HepG2 (cell line): ENCODE data around the gene C2orf81. TPM values are rescaled to one million over a fixed set of nuclear protein-coding genes. Genes with fewer than 3 reads are reported as not detected.

Experiments
- ARHGAP35 ChIP-seq: sonication (generic); formaldehyde crosslinking; IDR thresholded peaks from 2 replicates; pipeline ENCODE4 v1.9.0; 2022; ENCODE audit warnings: mild to moderate bottlenecking, inconsistent platforms, moderate library complexity, missing genetic modification reagents, borderline replicate concordance
- FIP1L1 ChIP-seq: fragments of 200-400 bp; formaldehyde crosslinking; IDR thresholded peaks from 2 replicates; pipeline ENCODE4 v1.6.1; 2018; ENCODE audit warnings: low read depth, mild to moderate bottlenecking, low read length, moderate library complexity, borderline replicate concordance; ENCODE audit not compliant: insufficient read depth
- HNRNPL ChIP-seq: fragments of 200-400 bp; formaldehyde crosslinking; IDR thresholded peaks from 2 replicates; pipeline ENCODE4 v1.6.1; 2017; ENCODE audit warnings: mild to moderate bottlenecking, low read depth, low read length
- HOXA5 ChIP-seq: sonication (generic); formaldehyde crosslinking; IDR thresholded peaks from 2 replicates; pipeline ENCODE4 v1.4.0; 2020; ENCODE audit warnings: missing genetic modification reagents
- KAT2B ChIP-seq: fragments of 150-350 bp; IDR thresholded peaks from 2 replicates; pipeline ENCODE4 v1.6.1; 2014; ENCODE audit warnings: low read depth, low read length, borderline replicate concordance
- NFIC ChIP-seq: IDR thresholded peaks from 2 replicates; pipeline ENCODE4 v1.6.1; 2012; ENCODE audit warnings: mild to moderate bottlenecking, low read length, inconsistent platforms
- NFKB2 ChIP-seq: sonication (generic); formaldehyde crosslinking; IDR thresholded peaks from 2 replicates; pipeline ENCODE4 v1.4.0; 2020; ENCODE audit warnings: missing genetic modification reagents, borderline replicate concordance
- SAFB2 ChIP-seq: sonication (generic); formaldehyde crosslinking; IDR thresholded peaks from 2 replicates; pipeline ENCODE4 v1.5.1; 2020; ENCODE audit warnings: missing genetic modification reagents, low read depth, mild to moderate bottlenecking, borderline replicate concordance
- SMYD3 ChIP-seq: sonication (generic); formaldehyde crosslinking; IDR thresholded peaks from 2 replicates; pipeline ENCODE4 v1.8.1; 2023; ENCODE audit warnings: mild to moderate bottlenecking, missing genetic modification reagents
- TOPORS ChIP-seq: sonication (generic); formaldehyde crosslinking; IDR thresholded peaks from 2 replicates; pipeline ENCODE4 v1.8.0; 2023; ENCODE audit warnings: mild to moderate bottlenecking, missing genetic modification reagents
- ZNF510 ChIP-seq: sonication (generic); formaldehyde crosslinking; IDR thresholded peaks from 2 replicates; pipeline ENCODE4 v1.4.0; 2020; ENCODE audit warnings: low read depth, mild to moderate bottlenecking, missing genetic modification reagents
- ZNF546 ChIP-seq: sonication (generic); formaldehyde crosslinking; conservative IDR thresholded peaks from 2 replicates; pipeline ENCODE4 v1.8.1; 2023; ENCODE audit warnings: mild to moderate bottlenecking, missing genetic modification reagents
- ZNF564 ChIP-seq: sonication (generic); formaldehyde crosslinking; IDR thresholded peaks from 2 replicates; pipeline ENCODE4 v1.8.1; 2023; ENCODE audit warnings: mild to moderate bottlenecking, missing genetic modification reagents
- polyA plus RNA-seq, 8 experiments: library from polyadenylated mRNA; depleted of rRNA in 3 of 8; stranded (reverse) in 7 of 8; unstranded in 1 of 8; fragments of >200 nt; fragmentation: Illumina TruSeq in 4 of 8; extraction: Trizol in 4 of 8; gene quantifications; 2 replicates each; pipeline versions ENCODE4 v1.2.1 to v1.2.3, GENCODE V29; 2011 to 2016; ENCODE audit warnings: low read depth in 4 of 8, missing spikeins in 1 of 8, mixed read lengths in 1 of 8; ENCODE audit not compliant: insufficient read depth in 1 of 8
- total RNA-seq, 5 experiments: library from RNA; depleted of rRNA; stranded (reverse); fragments of >200 nt; fragmentation: Illumina TruSeq; extraction: Trizol; gene quantifications; 2 replicates each; pipeline ENCODE4 v1.2.3, GENCODE V29; 2016; ENCODE audit warnings: low read depth in 1 of 5
- TF ChIP-seq, protein P1 (sequence below): sonication (generic); formaldehyde crosslinking; IDR thresholded peaks from 2 replicates; pipeline ENCODE4 v1.4.0; 2020; ENCODE audit warnings: mild to moderate bottlenecking, missing genetic modification reagents
- TF ChIP-seq, protein P2 (sequence below), 2 experiments: sonication (generic) in 1 of 2; formaldehyde crosslinking in 1 of 2; IDR thresholded peaks; 2 replicates each; pipeline versions ENCODE4 v1.5.1 to v1.6.1; 2011 to 2020; ENCODE audit warnings: borderline replicate concordance in 1 of 2, low read depth in 1 of 2, low read length in 1 of 2, mild to moderate bottlenecking in 1 of 2, missing genetic modification reagents in 1 of 2, moderate library complexity in 1 of 2
- TF ChIP-seq, protein P3 (sequence below): sonication (generic); formaldehyde crosslinking; IDR thresholded peaks from 2 replicates; pipeline ENCODE4 v1.8.0; 2023; ENCODE audit warnings: mild to moderate bottlenecking, missing genetic modification reagents

Gene C2orf81
- total and polyA plus RNA-seq, 2 of the 13 experiments (the other 11 are each of a cell fraction or from before 2014, with no cell fraction given), result 0.15 to 0.17 TPM

DNA sequence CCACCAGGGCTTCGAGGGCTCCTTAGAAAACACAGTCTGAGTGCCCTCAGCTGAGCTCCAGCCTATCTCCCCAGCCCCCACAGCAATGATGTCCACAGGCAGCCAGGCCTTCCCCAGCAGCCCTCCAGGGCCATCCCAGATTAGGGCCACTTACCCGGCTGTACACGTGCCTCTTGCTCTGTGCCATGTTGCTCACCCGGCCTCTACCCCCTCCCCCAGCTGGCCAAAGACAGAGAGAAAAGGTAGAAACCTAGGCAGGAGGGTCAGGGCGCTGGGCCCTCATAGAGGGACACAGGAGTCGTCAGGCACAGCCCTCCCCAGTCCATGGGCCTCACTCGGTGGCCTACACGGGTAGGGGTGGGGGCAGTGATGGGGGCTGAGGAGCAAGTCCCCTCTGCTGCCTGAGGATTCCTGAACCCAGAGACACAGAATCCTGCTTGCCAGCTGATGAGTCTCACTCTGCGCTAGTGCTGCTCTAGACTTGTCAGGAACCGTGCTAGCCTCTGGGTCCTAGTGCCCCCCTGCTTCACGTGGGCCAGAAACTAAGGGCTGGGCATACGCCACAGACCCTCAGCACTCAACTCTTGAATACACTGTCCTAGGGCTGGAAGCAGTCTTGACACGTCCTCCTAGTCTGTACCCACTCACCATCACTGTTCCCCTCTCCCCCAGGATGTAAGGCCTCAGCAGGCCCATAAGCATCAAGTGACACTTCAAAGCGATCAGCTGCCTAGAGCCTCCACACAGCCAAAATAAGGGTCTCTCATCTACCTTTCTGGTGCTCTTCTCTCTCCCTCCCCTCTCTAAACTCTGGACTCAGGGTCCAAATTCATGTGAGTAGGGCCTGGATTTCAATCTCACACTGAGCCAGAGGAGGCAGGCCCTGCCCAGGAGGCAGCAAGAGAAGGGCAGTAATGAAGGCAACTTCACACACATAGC lies 41.3 kb downstream of the C2orf81 start, which contains the start of gene DCTN1 (continued):
- TF ChIP-seq, protein P1, sequence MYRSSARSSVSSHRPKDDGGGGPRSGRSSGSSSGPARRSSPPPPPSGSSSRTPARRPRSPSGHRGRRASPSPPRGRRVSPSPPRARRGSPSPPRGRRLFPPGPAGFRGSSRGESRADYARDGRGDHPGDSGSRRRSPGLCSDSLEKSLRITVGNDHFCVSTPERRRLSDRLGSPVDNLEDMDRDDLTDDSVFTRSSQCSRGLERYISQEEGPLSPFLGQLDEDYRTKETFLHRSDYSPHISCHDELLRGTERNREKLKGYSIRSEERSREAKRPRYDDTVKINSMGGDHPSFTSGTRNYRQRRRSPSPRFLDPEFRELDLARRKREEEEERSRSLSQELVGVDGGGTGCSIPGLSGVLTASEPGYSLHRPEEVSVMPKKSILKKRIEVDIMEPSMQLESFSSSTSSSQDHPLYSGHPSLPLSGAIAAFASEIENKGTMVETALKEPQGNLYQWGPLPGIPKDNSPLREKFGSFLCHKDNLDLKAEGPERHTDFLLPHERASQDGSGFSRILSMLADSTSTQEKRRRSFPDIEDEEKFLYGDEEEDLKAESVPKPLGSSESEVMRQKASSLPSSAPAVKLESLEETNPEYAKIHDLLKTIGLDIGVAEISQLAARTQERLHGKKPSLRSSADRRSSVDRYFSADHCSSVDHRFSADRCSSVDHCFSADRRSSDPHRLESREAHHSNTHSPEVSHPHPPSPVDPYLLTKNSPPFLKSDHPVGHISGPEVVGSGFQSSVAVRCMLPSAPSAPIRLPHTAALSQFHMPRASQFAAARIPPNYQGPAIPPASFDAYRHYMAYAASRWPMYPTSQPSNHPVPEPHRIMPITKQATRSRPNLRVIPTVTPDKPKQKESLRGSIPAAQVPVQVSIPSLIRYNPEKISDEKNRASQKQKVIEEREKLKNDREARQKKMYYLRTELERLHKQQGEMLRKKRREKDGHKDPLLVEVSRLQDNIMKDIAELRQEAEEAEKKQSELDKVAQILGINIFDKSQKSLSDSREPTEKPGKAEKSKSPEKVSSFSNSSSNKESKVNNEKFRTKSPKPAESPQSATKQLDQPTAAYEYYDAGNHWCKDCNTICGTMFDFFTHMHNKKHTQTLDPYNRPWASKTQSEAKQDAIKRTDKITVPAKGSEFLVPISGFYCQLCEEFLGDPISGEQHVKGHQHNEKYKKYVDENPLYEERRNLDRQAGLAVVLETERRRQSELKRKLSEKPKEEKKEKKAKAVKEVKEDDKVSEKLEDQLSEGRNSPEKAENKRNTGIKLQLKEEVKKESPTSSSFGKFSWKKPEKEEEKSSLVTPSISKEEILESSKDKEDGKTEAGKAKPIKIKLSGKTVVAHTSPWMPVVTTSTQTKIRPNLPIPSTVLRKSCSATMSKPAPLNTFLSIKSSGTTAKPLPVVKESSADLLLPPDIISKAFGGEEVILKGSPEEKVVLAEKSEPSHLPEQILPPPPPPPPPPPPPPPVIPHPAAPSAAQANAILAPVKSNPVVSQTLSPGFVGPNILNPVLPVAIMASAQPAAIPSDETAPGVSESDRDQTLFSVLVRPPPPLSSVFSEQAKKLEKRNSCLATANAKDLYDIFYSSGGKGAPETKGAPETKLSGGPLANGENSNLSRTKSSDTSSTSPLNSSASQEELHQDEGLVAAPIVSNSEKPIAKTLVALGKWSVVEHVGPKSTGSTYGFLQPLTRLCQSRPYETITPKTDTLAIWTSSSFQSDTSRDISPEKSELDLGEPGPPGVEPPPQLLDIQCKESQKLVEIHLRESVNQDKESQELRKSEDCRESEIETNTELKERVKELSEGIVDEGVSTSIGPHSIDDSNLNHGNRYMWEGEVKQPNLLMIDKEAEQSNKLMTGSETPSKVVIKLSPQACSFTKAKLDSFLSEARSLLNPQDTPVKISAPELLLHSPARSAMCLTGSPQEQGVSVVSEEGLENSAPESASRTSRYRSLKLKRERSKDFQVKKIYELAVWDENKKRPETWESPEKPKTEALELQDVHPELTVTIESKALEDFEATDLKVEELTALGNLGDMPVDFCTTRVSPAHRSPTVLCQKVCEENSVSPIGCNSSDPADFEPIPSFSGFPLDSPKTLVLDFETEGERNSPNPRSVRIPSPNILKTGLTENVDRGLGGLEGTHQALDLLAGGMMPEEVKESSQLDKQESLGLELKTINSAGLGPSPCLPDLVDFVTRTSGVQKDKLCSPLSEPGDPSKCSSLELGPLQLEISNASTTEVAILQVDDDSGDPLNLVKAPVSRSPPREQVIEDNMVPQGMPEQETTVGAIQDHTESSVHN, result no peak
- TF ChIP-seq HOXA5 (CRISPR knock-in tag), result no peak
- no peak for TF ChIP-seq ARHGAP35 (CRISPR knock-in tag)
- TF ChIP-seq NFKB2 (CRISPR knock-in tag), result peak; percentile 54; the same call in 1 of the 2 replicates
- no peak for TF ChIP-seq ZNF510 (CRISPR knock-in tag)
- no peak for TF ChIP-seq SAFB2
- no peak for TF ChIP-seq ZNF564
- no peak for TF ChIP-seq KAT2B
- TF ChIP-seq NFIC, result no peak
- no peak for TF ChIP-seq TOPORS (CRISPR knock-in tag)
- TF ChIP-seq, protein P2, sequence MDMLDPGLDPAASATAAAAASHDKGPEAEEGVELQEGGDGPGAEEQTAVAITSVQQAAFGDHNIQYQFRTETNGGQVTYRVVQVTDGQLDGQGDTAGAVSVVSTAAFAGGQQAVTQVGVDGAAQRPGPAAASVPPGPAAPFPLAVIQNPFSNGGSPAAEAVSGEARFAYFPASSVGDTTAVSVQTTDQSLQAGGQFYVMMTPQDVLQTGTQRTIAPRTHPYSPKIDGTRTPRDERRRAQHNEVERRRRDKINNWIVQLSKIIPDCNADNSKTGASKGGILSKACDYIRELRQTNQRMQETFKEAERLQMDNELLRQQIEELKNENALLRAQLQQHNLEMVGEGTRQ (IDR thresholded peaks at IDR 0.05; ENCODE audit: low read depth, low read length), result no peak
- TF ChIP-seq, protein P2 (CRISPR knock-in tag; IDR thresholded peaks at IDR 0.05; ENCODE audit: borderline replicate concordance), result no peak
- no peak for TF ChIP-seq FIP1L1
- TF ChIP-seq SMYD3 (CRISPR knock-in tag), result no peak
- no peak for TF ChIP-seq ZNF546 (CRISPR knock-in tag)
- TF ChIP-seq, protein P3, sequence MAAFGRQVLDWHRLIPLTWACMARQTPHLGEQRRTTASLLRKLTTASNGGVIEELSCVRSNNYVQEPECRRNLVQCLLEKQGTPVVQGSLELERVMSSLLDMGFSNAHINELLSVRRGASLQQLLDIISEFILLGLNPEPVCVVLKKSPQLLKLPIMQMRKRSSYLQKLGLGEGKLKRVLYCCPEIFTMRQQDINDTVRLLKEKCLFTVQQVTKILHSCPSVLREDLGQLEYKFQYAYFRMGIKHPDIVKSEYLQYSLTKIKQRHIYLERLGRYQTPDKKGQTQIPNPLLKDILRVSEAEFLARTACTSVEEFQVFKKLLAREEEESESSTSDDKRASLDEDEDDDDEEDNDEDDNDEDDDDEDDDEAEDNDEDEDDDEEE, result 0 out of 2 replicates have a peak, but pooled peaks have one; percentile 50
- no peak for TF ChIP-seq HNRNPL
